VCaP (cell line): Measurements from ENCODE around the gene OSCP1.
A peak's percentile ranks its signal among the peaks of the same experiment; 100 is the strongest.

Experiments
- H3K27ac ChIP-seq: fragments of 450-650 bp; 2 replicates; pipeline ENCODE4 v1.5.1; 2017
- CTCF ChIP-seq: fragments of 450-650 bp; conservative IDR thresholded peaks from 2 replicates; pipeline ENCODE4 v1.5.1; 2017; ENCODE audit warnings: mild to moderate bottlenecking, moderate library complexity

OSCP1 gene

GRCh38 chr1:36486439-36487335 lies 36.4 kb upstream of the OSCP1 start:
- no peak for TF ChIP-seq CTCF
- H3K27ac ChIP-seq, result peak overlapping the region; percentile 28; the same call in 1 of the 2 replicates

DNA sequence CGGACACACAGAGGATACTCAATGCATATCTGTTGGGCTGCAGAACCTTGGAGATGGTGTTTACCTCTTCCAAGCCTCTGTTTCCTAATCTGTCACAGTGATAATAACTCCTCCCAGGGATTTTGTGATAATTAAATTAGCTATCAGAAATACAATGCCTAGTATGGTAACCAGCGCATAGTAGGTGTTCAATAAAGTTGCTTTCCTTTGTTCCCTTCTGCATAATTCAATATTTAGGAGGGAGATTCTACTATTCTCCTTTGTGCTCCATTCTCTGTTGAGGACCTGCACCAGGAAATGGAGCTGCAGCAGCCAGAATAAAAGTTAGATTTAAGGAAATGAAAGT lies 35.8 kb upstream of the OSCP1 start:
- H3K27ac ChIP-seq, result no peak overlapping the region
- no peak for TF ChIP-seq CTCF

GRCh38 chr1:36484099-36484498 lies 33.8 kb upstream of the OSCP1 start:
- TF ChIP-seq CTCF, result no peak
- no peak overlapping the region for H3K27ac ChIP-seq

- no peak within 1 kb of the TSS for H3K27ac ChIP-seq
- TF ChIP-seq CTCF, result no peak
Observed at GRCh38 chr1:36482724-36483388, 32.6 kb upstream of the OSCP1 start, which contains the start of gene CSF3R. Gene CSF3R, minus strand, starts transcription at chr1:36482913. Its CDS starts 3,417 bp downstream, at chr1:36479496.

DNA sequence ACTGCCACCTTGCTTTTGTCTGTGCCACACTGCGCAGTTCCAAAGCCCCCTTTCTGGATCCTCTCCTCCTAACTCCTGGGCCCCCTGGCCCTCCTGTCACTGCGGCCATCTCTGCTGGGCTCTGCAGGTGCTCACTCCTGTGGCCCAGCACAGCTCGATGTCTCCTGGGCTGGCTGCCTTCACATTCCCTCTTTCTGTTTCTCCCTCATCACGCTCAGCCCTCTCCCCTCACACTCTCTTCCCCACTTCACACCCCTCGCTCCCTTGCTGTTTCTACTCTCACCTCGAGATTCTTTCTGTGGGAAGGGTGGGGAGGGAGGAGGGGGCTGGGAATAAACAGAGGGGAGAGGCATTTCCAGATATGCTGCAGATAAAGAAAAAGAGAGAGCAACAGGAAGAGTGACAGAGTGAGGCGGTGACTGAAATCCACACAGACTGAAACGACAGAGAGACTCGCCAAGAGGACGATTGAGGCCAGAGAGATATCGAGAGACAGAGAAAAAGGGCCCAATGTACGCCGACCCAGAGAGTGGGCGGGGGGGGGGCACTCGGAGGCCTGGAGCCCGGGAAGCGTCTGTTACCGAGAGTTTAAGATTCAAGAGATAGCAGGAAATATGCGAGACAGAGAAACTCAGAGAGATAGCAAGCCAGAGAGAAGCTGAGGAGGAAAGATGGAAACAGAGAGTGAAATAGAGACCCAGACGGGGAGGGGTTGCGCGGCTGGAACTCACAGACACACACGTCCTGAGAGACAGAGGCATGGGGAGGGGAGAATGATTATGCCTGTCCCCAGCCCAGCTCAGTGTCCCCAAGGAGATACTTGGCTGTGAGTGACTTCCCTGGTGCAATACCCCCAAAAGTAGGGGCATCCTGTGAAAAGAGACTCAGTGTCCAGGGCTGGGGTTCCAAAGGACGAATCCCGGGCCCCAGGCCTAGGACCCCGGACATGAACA lies 31.8 kb upstream of the OSCP1 start:
- no peak overlapping the region for H3K27ac ChIP-seq

DNA sequence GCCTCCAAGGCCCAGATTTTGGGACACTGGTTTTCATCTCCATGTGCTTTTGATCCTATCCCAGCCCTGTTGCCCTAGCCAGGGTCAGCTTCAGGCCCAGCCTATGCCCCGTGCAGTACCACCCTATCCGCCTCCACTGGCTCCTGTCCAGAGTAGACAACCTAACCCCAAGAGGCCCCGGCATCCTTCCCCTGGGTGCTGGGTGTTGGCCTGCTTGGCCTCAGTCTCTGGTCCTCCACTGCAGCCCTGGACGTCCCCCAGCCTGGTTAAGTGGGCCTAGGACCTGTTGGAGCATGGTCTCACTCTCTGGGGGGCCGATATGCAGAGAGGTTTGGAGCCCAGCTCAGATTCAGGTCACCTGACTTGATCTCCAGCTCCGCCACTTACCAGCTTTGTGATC lies 30.8 kb upstream of the OSCP1 start:
- no peak for TF ChIP-seq CTCF
- no peak overlapping the region for H3K27ac ChIP-seq

More for the DNA sequence above, 31.8 kb upstream of the OSCP1 start:
- TF ChIP-seq CTCF, result no peak

DNA sequence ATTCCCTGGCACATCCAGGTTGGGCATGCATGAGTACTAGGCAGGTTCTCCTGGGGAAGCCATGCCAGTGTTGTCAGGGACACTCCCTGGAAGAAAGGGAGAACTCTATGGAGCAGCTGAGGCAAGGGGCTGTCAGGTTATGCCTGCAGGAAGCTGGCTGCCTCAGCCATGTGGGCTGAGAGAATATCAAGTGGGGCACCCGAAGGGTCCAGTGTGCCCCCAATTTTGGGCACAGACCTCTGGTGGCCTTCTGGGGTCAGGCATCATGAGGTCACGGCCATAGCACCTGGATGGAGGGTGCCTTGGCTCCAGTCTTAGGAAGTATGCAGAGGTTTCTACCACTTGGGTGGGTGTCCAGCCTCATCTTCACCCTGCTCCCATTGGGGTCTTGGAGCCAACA lies 29.9 kb upstream of the OSCP1 start:
- H3K27ac ChIP-seq, result no peak overlapping the region
- no peak for TF ChIP-seq CTCF
